Breast epithelium (tissue), 4 donors: Measurements from ENCODE around the gene DPYSL3. TPM values are rescaled to one million over a fixed set of nuclear protein-coding genes. Genes with fewer than 3 reads are reported as not detected.

Source experiments
- DNase-seq, 2 donors: peaks; one replicate each; pipeline ENCODE4 v3.0.0-alpha.2; 2019; ENCODE audit warnings: low spot score in 2 of 2
- H3K27ac ChIP-seq, 2 donors: fragments of 200-600 bp; sonication (generic) in 1 of 2; one replicate each; pipeline ENCODE4 v1.5.1; 2016 to 2019; ENCODE audit warnings: mild to moderate bottlenecking in 1 of 2
- H3K27me3 ChIP-seq, 2 donors: fragments of 200-600 bp; sonication (generic) in 1 of 2; one replicate each; pipeline versions ENCODE4 v1.5.1 to v1.6.0; 2017 to 2019; ENCODE audit warnings: control low read depth in 1 of 2, mild to moderate bottlenecking in 1 of 2
- H3K36me3 ChIP-seq: fragments of 200-600 bp; one replicate; pipeline ENCODE4 v1.5.1; 2019
- H3K4me1 ChIP-seq, 2 donors: fragments of 200-600 bp; sonication (generic); one replicate each; pipeline ENCODE4 v1.5.1; 2016 to 2019; ENCODE audit warnings: control low read depth in 1 of 2
- H3K4me3 ChIP-seq, 3 donors: fragments of 200-600 bp; sonication (generic); 1 replicate in 2 of 3; 2 replicates in 1 of 3; pipeline ENCODE4 v1.5.1; 2016 to 2019; ENCODE audit warnings: mild to moderate bottlenecking in 3 of 3, moderate library complexity in 2 of 3
- H3K9me3 ChIP-seq, 2 donors: fragments of 200-600 bp; sonication (generic) in 1 of 2; one replicate each; pipeline ENCODE4 v1.5.1; 2016 to 2019; ENCODE audit warnings: control low read depth in 1 of 2
- CTCF ChIP-seq, 3 donors: fragments of 450-650 bp; IDR thresholded peaks; one replicate each; pipeline ENCODE4 v1.5.1; 2016 to 2017; ENCODE audit warnings: antibody characterized with exemption in 3 of 3, mild to moderate bottlenecking in 3 of 3, moderate library complexity in 3 of 3
- POLR2A ChIP-seq: fragments of 450-650 bp; IDR thresholded peaks from one replicate; pipeline ENCODE4 v1.6.1; 2016; ENCODE audit warnings: antibody characterized with exemption, mild to moderate bottlenecking, moderate library complexity
- POLR2AphosphoS5 ChIP-seq, 3 donors: sonication (generic); formaldehyde crosslinking; IDR thresholded peaks; one replicate each; pipeline ENCODE4 v1.6.1; 2017; ENCODE audit warnings: antibody characterized with exemption in 3 of 3
- intact Hi-C: fragments of 100-400 bp; cut with DNase I; formaldehyde crosslinking; loops from one replicate; pipeline ENCODE4 v1.15.1; 2023; ENCODE audit warnings: low total_unique reads
- total RNA-seq, 3 donors: library from RNA; depleted of rRNA; stranded (reverse); fragments of >200 nt; gene quantifications; one replicate each; pipeline ENCODE4 v1.1.0, GENCODE V29; 2016

The DPYSL3 gene
- total RNA-seq, 3 donors from 2014 or later: 34.4 to 73.1 (median 34.7) TPM

GRCh38 chr5:147465747-147466146 is 44.1 kb downstream of the DPYSL3 start:
- no peak for DNase-seq
- Histone ChIP-seq H3K9me3 (no peaks in the 10 kb centered on the region), H3K27ac (no peak overlapping the region), H3K4me1 (no peaks in the 10 kb centered on the region), H3K4me3 (no peak overlapping the region), H3K27me3 (no peaks in the 10 kb centered on the region), H3K36me3 (no peaks in the 10 kb centered on the region)
- no peak for TF ChIP-seq CTCF (IDR thresholded peaks at IDR 0.05)
- no peak for TF ChIP-seq POLR2AphosphoS5 (IDR thresholded peaks at IDR 0.05)
- TF ChIP-seq POLR2A: no peak
- intact Hi-C loops: no loop called here

- Histone ChIP-seq H3K9me3 (no peaks in the 10 kb centered on the region), H3K36me3 (no peaks in the 10 kb centered on the region), H3K4me3 (no peak overlapping the region), H3K27ac (no peak overlapping the region), H3K4me1 (no peaks in the 10 kb centered on the region), H3K27me3 (no peaks in the 10 kb centered on the region)
- intact Hi-C loops: no loop called here
- no peak for TF ChIP-seq CTCF (IDR thresholded peaks at IDR 0.05)
- TF ChIP-seq POLR2AphosphoS5 (IDR thresholded peaks at IDR 0.05): no peak
- no peak for TF ChIP-seq POLR2A
- DNase-seq: no peak
Measured at GRCh38 chr5:147464211-147464610, 45.7 kb downstream of the DPYSL3 start.

DNA sequence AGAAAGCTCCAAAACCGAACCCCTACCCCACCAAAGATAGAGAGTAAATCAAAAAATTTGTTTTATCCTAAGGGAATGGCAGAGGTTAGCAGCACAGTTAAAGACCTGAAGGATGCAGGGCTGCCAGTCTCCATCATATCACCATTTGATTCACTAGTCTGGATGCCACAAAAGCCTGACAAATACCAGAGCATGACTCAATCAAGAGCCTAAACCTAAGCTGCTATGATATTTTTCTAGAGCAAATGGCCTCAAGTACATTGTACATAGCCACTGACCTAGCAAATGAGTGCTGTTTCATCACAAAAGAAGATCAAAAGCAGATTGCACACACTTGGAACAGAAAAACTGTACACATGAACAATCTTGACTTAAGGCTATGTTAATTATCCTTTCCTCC is 48.0 kb downstream of the DPYSL3 start:
- intact Hi-C loops: no loop called here

DNA sequence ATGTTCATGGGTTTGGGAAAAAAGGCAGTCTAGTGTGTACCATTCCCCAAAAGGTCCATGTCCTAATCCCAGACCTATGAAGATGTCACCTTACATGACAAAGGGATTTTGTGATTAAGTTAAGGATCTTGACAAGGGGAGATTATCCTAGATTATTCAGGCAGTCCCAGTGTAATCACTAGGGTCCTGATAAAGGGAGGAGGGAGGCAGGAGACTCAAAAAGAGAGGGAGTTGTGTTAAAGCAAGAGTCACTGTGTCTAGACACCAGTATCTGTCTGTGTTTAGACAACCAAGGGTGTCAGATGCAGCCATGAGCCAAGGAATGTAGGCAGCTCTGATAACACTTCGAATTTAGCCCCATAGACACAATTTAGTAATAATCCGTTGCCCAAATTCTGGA is 49.5 kb downstream of the DPYSL3 start:
- intact Hi-C loops: no loop called here

More for the DNA sequence above, 48.0 kb downstream of the DPYSL3 start:
- H3K9me3 ChIP-seq: no peaks in the 10 kb centered on the region
- no peak overlapping the region for H3K27ac ChIP-seq
- no peaks in the 10 kb centered on the region for H3K4me1 ChIP-seq
- TF ChIP-seq POLR2A: no peak
- no peak for TF ChIP-seq POLR2AphosphoS5 (IDR thresholded peaks at IDR 0.05)
- TF ChIP-seq CTCF (IDR thresholded peaks at IDR 0.05): no peak
- no peak for DNase-seq
- H3K27me3 ChIP-seq: no peaks in the 10 kb centered on the region
- no peak overlapping the region for H3K4me3 ChIP-seq
- H3K36me3 ChIP-seq: no peaks in the 10 kb centered on the region

GRCh38 chr5:147458581-147458980 is 51.3 kb downstream of the DPYSL3 start:
- H3K27ac ChIP-seq: peak overlapping the region in 1 of 2 donors; percentile 20
- no peaks in the 10 kb centered on the region for H3K27me3 ChIP-seq
- no peak overlapping the region for H3K4me3 ChIP-seq
- no peaks in the 10 kb centered on the region for H3K36me3 ChIP-seq
- no peaks in the 10 kb centered on the region for H3K9me3 ChIP-seq
- intact Hi-C loops: loop anchor here (5.0 kb wide), 1 partner anchor 99 kb away; no protein-coding TSS in a partner anchor
- H3K4me1 ChIP-seq: no peaks in the 10 kb centered on the region
- no peak for DNase-seq
- TF ChIP-seq POLR2A (no peak), POLR2AphosphoS5 (IDR thresholded peaks at IDR 0.05) (no peak), CTCF (IDR thresholded peaks at IDR 0.05) (no peak)

More for the DNA sequence above, 49.5 kb downstream of the DPYSL3 start:
- H3K4me1 ChIP-seq: no peaks in the 10 kb centered on the region
- H3K27ac ChIP-seq: no peak overlapping the region
- H3K9me3 ChIP-seq: no peaks in the 10 kb centered on the region
- H3K27me3 ChIP-seq: no peaks in the 10 kb centered on the region
- no peak for DNase-seq
- H3K4me3 ChIP-seq: no peak overlapping the region
- TF ChIP-seq POLR2A (no peak), CTCF (IDR thresholded peaks at IDR 0.05) (no peak), POLR2AphosphoS5 (IDR thresholded peaks at IDR 0.05) (no peak)
- H3K36me3 ChIP-seq: no peaks in the 10 kb centered on the region
